HepG2 (cell line): ENCODE data around the gene SYNE2. TPM values are rescaled to one million over a fixed set of nuclear protein-coding genes. Genes with fewer than 3 reads are reported as not detected.

Experiments used
- HMG20B ChIP-seq: conservative IDR thresholded peaks from 2 replicates; pipeline ENCODE4 v1.6.1; 2016; ENCODE audit warnings: missing genetic modification reagents, missing compliant biosample characterization
- HOXA9 ChIP-seq: sonication (generic); formaldehyde crosslinking; IDR thresholded peaks from 2 replicates; pipeline ENCODE4 v1.8.1; 2022; ENCODE audit warnings: missing genetic modification reagents, mild to moderate bottlenecking, moderate library complexity, borderline replicate concordance
- MED1 ChIP-seq: sonication (generic); formaldehyde crosslinking; IDR thresholded peaks from 2 replicates; pipeline ENCODE4 v1.4.0; 2020; ENCODE audit warnings: missing genetic modification reagents
- NONO ChIP-seq, 2 experiments: fragments of 450-650 bp in 1 of 2; sonication (generic) in 1 of 2; formaldehyde crosslinking in 1 of 2; IDR thresholded peaks in 1 of 2; conservative IDR thresholded peaks in 1 of 2; 2 replicates each; pipeline versions ENCODE4 v1.6.1 to v1.8.0; 2017 to 2022; ENCODE audit warnings: mild to moderate bottlenecking in 1 of 2, missing genetic modification reagents in 1 of 2, moderate library complexity in 1 of 2
- PRMT3 ChIP-seq: sonication (generic); formaldehyde crosslinking; IDR thresholded peaks from 2 replicates; pipeline ENCODE4 v1.8.1; 2022; ENCODE audit warnings: low read depth, mild to moderate bottlenecking, moderate library complexity, missing genetic modification reagents, borderline replicate concordance
- SPEN ChIP-seq: sonication (generic); formaldehyde crosslinking; IDR thresholded peaks from 2 replicates; pipeline ENCODE4 v1.5.1; 2020; ENCODE audit warnings: low read depth, mild to moderate bottlenecking, missing genetic modification reagents
- ZFP82 ChIP-seq: sonication (generic); formaldehyde crosslinking; IDR thresholded peaks from 2 replicates; pipeline ENCODE4 v1.5.1; 2020; ENCODE audit warnings: mild to moderate bottlenecking, missing genetic modification reagents, borderline replicate concordance
- ZNF318 ChIP-seq: sonication (generic); formaldehyde crosslinking; IDR thresholded peaks from 2 replicates; pipeline ENCODE4 v1.4.0; 2020; ENCODE audit warnings: mild to moderate bottlenecking, missing genetic modification reagents
- ZNF589 ChIP-seq: sonication (generic); formaldehyde crosslinking; conservative IDR thresholded peaks from 2 replicates; pipeline ENCODE4 v1.8.0; 2022; ENCODE audit warnings: mild to moderate bottlenecking, moderate library complexity, missing genetic modification reagents
- polyA plus RNA-seq, 8 experiments: library from polyadenylated mRNA; depleted of rRNA in 3 of 8; stranded (reverse) in 7 of 8; unstranded in 1 of 8; fragments of >200 nt; fragmentation: Illumina TruSeq in 4 of 8; extraction: Trizol in 4 of 8; gene quantifications; 2 replicates each; pipeline versions ENCODE4 v1.2.1 to v1.2.3, GENCODE V29; 2011 to 2016; ENCODE audit warnings: low read depth in 4 of 8, missing spikeins in 1 of 8, mixed read lengths in 1 of 8; ENCODE audit not compliant: insufficient read depth in 1 of 8
- total RNA-seq, 5 experiments: library from RNA; depleted of rRNA; stranded (reverse); fragments of >200 nt; fragmentation: Illumina TruSeq; extraction: Trizol; gene quantifications; 2 replicates each; pipeline ENCODE4 v1.2.3, GENCODE V29; 2016; ENCODE audit warnings: low read depth in 1 of 5

Gene SYNE2
- total and polyA plus RNA-seq, 2 of the 13 experiments (the other 11 are each of a cell fraction or from before 2014, with no cell fraction given), result 6.2 to 13.3 TPM

GRCh38 chr14:63982156-63982555 is 129.4 kb downstream of the SYNE2 start (continued):
- TF ChIP-seq ZNF318, result no peak
- TF ChIP-seq PRMT3, result no peak
- no peak for TF ChIP-seq ZNF589 (CRISPR knock-in tag)
- TF ChIP-seq MED1 (CRISPR knock-in tag), result no peak
- TF ChIP-seq HMG20B (CRISPR knock-in tag), result no peak
- no peak for TF ChIP-seq HOXA9 (CRISPR knock-in tag)
- no peak for TF ChIP-seq SPEN (CRISPR knock-in tag)
- TF ChIP-seq NONO (IDR thresholded peaks at IDR 0.05), result no peak
- no peak for TF ChIP-seq NONO (CRISPR knock-in tag; conservative IDR thresholded peaks at IDR 0.05)
- no peak for TF ChIP-seq ZFP82 (CRISPR knock-in tag)
